ENCODE data around the gene CBX6.

CBX6 gene

GRCh38 chr22:38873469-38874411 is 1.7 kb upstream of the CBX6 start:
- no peak for FAIRE-seq

- no peak for FAIRE-seq
Measured at GRCh38 chr22:38872831-38873248, 824 bp upstream of the CBX6 start.

- FAIRE-seq = no peak
Measured at GRCh38 chr22:38871360-38872171, 450 bp downstream of the CBX6 start.

- no peak for FAIRE-seq
Measured at GRCh38 chr22:38870791-38871359, 1.1 kb downstream of the CBX6 start.

- FAIRE-seq = peak; percentile 12
Measured at GRCh38 chr22:38870312-38870741, 1.7 kb downstream of the CBX6 start.

- no peak for FAIRE-seq
Measured at GRCh38 chr22:38869663-38870062, 2.4 kb downstream of the CBX6 start.

- FAIRE-seq = no peak
Measured at GRCh38 chr22:38868886-38869381, 3.1 kb downstream of the CBX6 start.

GRCh38 chr22:38868286-38868721 is 3.7 kb downstream of the CBX6 start:
- FAIRE-seq = no peak

- FAIRE-seq = no peak
Measured at GRCh38 chr22:38867471-38868285, 4.3 kb downstream of the CBX6 start.

GRCh38 chr22:38867124-38867455 is 4.9 kb downstream of the CBX6 start:
- no peak for FAIRE-seq

- FAIRE-seq = no peak
Measured at GRCh38 chr22:38866399-38867123, 5.5 kb downstream of the CBX6 start.

- no peak for FAIRE-seq
Measured at GRCh38 chr22:38866024-38866398, 6.0 kb downstream of the CBX6 start.

- no peak for FAIRE-seq
Measured at GRCh38 chr22:38865201-38866023, 6.6 kb downstream of the CBX6 start.

- no peak for FAIRE-seq
Measured at GRCh38 chr22:38864361-38865191, 7.4 kb downstream of the CBX6 start.

- no peak for FAIRE-seq
Measured at GRCh38 chr22:38863531-38864131, 8.4 kb downstream of the CBX6 start.

GRCh38 chr22:38862375-38863329 is 9.4 kb downstream of the CBX6 start:
- no peak for FAIRE-seq

- no peak for FAIRE-seq
Measured at GRCh38 chr22:38861927-38862326, 10.1 kb downstream of the CBX6 start.
